ENCODE results near the gene NEBL.

Gene NEBL

GRCh38 chr10:20855398-20856038 is 41.6 kb downstream of the NEBL start:
- DNase-seq: no peak
- TF ChIP-seq, protein P1, sequence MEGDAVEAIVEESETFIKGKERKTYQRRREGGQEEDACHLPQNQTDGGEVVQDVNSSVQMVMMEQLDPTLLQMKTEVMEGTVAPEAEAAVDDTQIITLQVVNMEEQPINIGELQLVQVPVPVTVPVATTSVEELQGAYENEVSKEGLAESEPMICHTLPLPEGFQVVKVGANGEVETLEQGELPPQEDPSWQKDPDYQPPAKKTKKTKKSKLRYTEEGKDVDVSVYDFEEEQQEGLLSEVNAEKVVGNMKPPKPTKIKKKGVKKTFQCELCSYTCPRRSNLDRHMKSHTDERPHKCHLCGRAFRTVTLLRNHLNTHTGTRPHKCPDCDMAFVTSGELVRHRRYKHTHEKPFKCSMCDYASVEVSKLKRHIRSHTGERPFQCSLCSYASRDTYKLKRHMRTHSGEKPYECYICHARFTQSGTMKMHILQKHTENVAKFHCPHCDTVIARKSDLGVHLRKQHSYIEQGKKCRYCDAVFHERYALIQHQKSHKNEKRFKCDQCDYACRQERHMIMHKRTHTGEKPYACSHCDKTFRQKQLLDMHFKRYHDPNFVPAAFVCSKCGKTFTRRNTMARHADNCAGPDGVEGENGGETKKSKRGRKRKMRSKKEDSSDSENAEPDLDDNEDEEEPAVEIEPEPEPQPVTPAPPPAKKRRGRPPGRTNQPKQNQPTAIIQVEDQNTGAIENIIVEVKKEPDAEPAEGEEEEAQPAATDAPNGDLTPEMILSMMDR (IDR thresholded peaks at IDR 0.05; ENCODE audit: low read depth, low read length, missing control alignments): peak; percentile 25
- in situ Hi-C loops (cut with HindIII; ENCODE audit: low pct_ligation_motif_present, low sequenced_read_pairs): no loop called here
- H3K36me3 ChIP-seq (replicated peaks): no peaks in the 10 kb centered on the region
- no peak overlapping the region for H3K27ac ChIP-seq
- no peaks in the 10 kb centered on the region for H3K27me3 ChIP-seq (replicated peaks)
- H3K4me3 ChIP-seq (ENCODE audit: low read depth, low read length): no peak overlapping the region

DNA sequence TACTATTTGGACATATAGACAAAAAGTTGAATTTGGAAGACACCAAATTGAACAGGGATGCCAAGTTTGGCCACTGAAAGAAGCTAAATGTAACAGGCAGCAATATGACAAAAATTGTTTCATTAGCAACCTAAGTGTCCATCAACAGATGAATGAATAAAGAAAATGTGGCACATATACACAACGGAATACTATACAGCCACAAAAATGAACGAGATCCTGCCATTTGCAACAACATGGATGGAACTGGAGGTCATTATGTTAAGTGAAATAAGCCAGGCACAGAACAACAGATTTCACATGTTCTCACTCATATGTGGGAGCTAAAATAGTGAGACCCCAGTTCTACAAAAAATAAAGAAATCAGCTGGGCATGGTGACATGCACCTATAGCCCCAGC is 43.8 kb downstream of the NEBL start:
- no peak for DNase-seq
- in situ Hi-C loops (cut with HindIII; ENCODE audit: low pct_ligation_motif_present, low sequenced_read_pairs): no loop called here
- TF ChIP-seq, protein P1 (IDR thresholded peaks at IDR 0.05; ENCODE audit: low read depth, low read length, missing control alignments): no peak
- H3K36me3 ChIP-seq (replicated peaks): no peaks in the 10 kb centered on the region
- H3K27ac ChIP-seq: no peak overlapping the region
- H3K27me3 ChIP-seq (replicated peaks): no peaks in the 10 kb centered on the region
- H3K4me3 ChIP-seq (ENCODE audit: low read depth, low read length): no peak overlapping the region

DNA sequence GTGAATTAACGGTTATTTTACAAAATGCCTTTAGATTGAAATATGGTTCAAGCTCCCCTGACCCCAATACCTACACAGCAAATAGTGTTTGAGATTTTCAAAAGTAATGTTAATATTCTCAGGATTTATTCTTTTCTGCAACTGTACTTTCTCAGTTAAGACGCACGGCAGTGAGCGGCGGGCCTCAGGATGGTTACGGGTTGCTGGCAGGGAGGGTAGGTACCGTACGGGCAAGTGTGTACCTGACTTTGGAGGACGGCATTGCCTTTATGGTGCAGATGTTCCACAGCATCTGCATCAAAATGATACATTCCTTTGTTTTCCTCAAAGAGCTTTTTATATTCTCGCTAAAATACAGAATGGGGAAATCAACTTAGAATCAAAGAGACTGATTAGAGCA is 44.8 kb downstream of the NEBL start:
- in situ Hi-C loops (cut with HindIII; ENCODE audit: low pct_ligation_motif_present, low sequenced_read_pairs): no loop called here
- no peaks in the 10 kb centered on the region for H3K27me3 ChIP-seq (replicated peaks)
- DNase-seq: no peak
- TF ChIP-seq, protein P1 (IDR thresholded peaks at IDR 0.05; ENCODE audit: low read depth, low read length, missing control alignments): no peak
- no peak overlapping the region for H3K27ac ChIP-seq
- H3K4me3 ChIP-seq (ENCODE audit: low read depth, low read length): no peak overlapping the region
- no peaks in the 10 kb centered on the region for H3K36me3 ChIP-seq (replicated peaks)

- Histone ChIP-seq H3K4me3 (ENCODE audit: low read depth, low read length) (no peak overlapping the region), H3K27ac (no peak overlapping the region), H3K27me3 (replicated peaks) (no peaks in the 10 kb centered on the region), H3K36me3 (replicated peaks) (no peaks in the 10 kb centered on the region)
- in situ Hi-C loops (cut with HindIII; ENCODE audit: low pct_ligation_motif_present, low sequenced_read_pairs): no loop called here
- DNase-seq: no peak
- TF ChIP-seq, protein P1 (IDR thresholded peaks at IDR 0.05; ENCODE audit: low read depth, low read length, missing control alignments): no peak
These were observed 49.6 kb downstream of the NEBL start for GRCh38 chr10:20847512-20847911.

- Histone ChIP-seq H3K4me3 (ENCODE audit: low read depth, low read length) (no peak overlapping the region), H3K36me3 (replicated peaks) (no peaks in the 10 kb centered on the region), H3K27ac (no peak overlapping the region), H3K27me3 (replicated peaks) (no peaks in the 10 kb centered on the region)
- no peak for DNase-seq
- TF ChIP-seq, protein P1 (IDR thresholded peaks at IDR 0.05; ENCODE audit: low read depth, low read length, missing control alignments): no peak
- in situ Hi-C loops (cut with HindIII; ENCODE audit: low pct_ligation_motif_present, low sequenced_read_pairs): no loop called here
These were observed 50.8 kb downstream of the NEBL start for GRCh38 chr10:20846263-20846662.

GRCh38 chr10:20841419-20841818 is 55.7 kb downstream of the NEBL start:
- Histone ChIP-seq H3K27me3 (replicated peaks) (no peaks in the 10 kb centered on the region), H3K4me3 (ENCODE audit: low read depth, low read length) (no peak overlapping the region), H3K27ac (no peak overlapping the region), H3K36me3 (replicated peaks) (no peaks in the 10 kb centered on the region)
- TF ChIP-seq, protein P1 (IDR thresholded peaks at IDR 0.05; ENCODE audit: low read depth, low read length, missing control alignments): no peak
- DNase-seq: no peak
- in situ Hi-C loops (cut with HindIII; ENCODE audit: low pct_ligation_motif_present, low sequenced_read_pairs): no loop called here

All from brain microvascular endothelial cell (primary cell).